Panc1 (cell line): ENCODE data around the gene LYRM1. TPM values are rescaled to one million over a fixed set of nuclear protein-coding genes. Genes with fewer than 3 reads are reported as not detected.

Source experiments
- ATAC-seq: fragments of 200-7000 bp; cut with Tn5 transposase; 2 replicates; pipeline ENCODE4 v1.9.1; 2020; ENCODE audit warnings: mild to moderate bottlenecking, moderate library complexity
- BruUV-seq: library from RNA; stranded (reverse); fragments of 400-500 nt; replicated peaks from 2 replicates; lab custom pipeline; 2021; lab: Mats Ljungman, UMichigan
- CTCF ChIA-PET: fragments of 300-600 bp; sonication (Branson Sonifier 250); formaldehyde crosslinking; loops from one replicate; lab custom pipeline; 2022; ENCODE audit warnings: antibody characterized with exemption; lab: Charles Lee
- POLR2A ChIA-PET: fragments of 300-600 bp; sonication (Branson Sonifier 250); formaldehyde crosslinking; loops from one replicate; lab custom pipeline; 2022; ENCODE audit warnings: antibody characterized with exemption; lab: Charles Lee
- DNase-seq: peaks from one replicate; pipeline ENCODE4 v3.0.0-alpha.2; 2010; ENCODE audit warnings: low read depth, low spot score
- H3K27ac ChIP-seq: 2 replicates; pipeline ENCODE4 v1.5.1; 2011; ENCODE audit warnings: mild to moderate bottlenecking, low read length, inconsistent platforms
- H3K27me3 ChIP-seq: fragments of 200-500 bp; sonication (Bioruptor generic); 2 replicates; pipeline ENCODE4 v1.6.0; 2014; ENCODE audit warnings: low read length, inconsistent platforms; ENCODE audit not compliant: control insufficient read depth, insufficient read depth
- H3K36me3 ChIP-seq: fragments of 200-500 bp; sonication (Bioruptor generic); 2 replicates; pipeline ENCODE4 v1.5.1; 2014; ENCODE audit warnings: inconsistent platforms, mild to moderate bottlenecking, low read length, moderate library complexity; ENCODE audit not compliant: control insufficient read depth, insufficient read depth
- H3K4me1 ChIP-seq: 2 replicates; pipeline ENCODE4 v1.5.1; 2011; ENCODE audit warnings: inconsistent platforms, mild to moderate bottlenecking, low read length, moderate library complexity; ENCODE audit not compliant: control insufficient read depth, insufficient read depth
- H3K4me3 ChIP-seq, 2 experiments: 2 replicates each; pipeline ENCODE4 v1.5.1; 2011 to 2012; ENCODE audit warnings: low read depth in 2 of 2, low read length in 2 of 2, mild to moderate bottlenecking in 2 of 2, inconsistent platforms in 1 of 2, moderate library complexity in 1 of 2
- H3K9me3 ChIP-seq: fragments of 200-500 bp; sonication (Bioruptor generic); 2 replicates; pipeline ENCODE4 v1.5.1; 2014; ENCODE audit warnings: low read depth, mild to moderate bottlenecking, inconsistent platforms, low read length, moderate library complexity; ENCODE audit not compliant: control insufficient read depth, insufficient read depth
- CTCF ChIP-seq: fragments of 450-650 bp; IDR thresholded peaks from 2 replicates; pipeline ENCODE4 v1.5.1; 2017; ENCODE audit warnings: mild to moderate bottlenecking
- POLR2AphosphoS5 ChIP-seq: IDR thresholded peaks from 2 replicates; pipeline ENCODE4 v1.6.1; 2012; ENCODE audit warnings: mild to moderate bottlenecking, low read depth, low read length, moderate library complexity
- REST ChIP-seq, 2 experiments: IDR thresholded peaks; 2 replicates each; pipeline ENCODE4 v1.6.1; 2011 to 2012; ENCODE audit warnings: low read depth in 2 of 2, control low read depth in 1 of 2, low read length in 1 of 2, mild to moderate bottlenecking in 1 of 2, moderate library complexity in 1 of 2; ENCODE audit not compliant: insufficient read depth in 1 of 2
- SIN3A ChIP-seq: IDR thresholded peaks from 2 replicates; pipeline ENCODE4 v1.6.1; 2012; ENCODE audit warnings: low read depth, mild to moderate bottlenecking, low read length, moderate library complexity, borderline replicate concordance; ENCODE audit not compliant: insufficient read depth
- TCF7L2 ChIP-seq: IDR thresholded peaks from 2 replicates; pipeline ENCODE4 v1.6.1; 2011; ENCODE audit warnings: mild to moderate bottlenecking, low read depth, low read length, inconsistent platforms
- in situ Hi-C: cut with HindIII; loops from 2 replicates; pipeline ENCODE4 v1.10.0; 2016; ENCODE audit warnings: low sequenced_read_pairs, low pct_unique_long_range_greater_than_20kb
- intact Hi-C: fragments of 100-400 bp; cut with micrococcal nuclease; formaldehyde crosslinking; loops from one replicate; pipeline ENCODE4 v1.10.0; 2022; ENCODE audit not compliant: unreplicated experiment
- total RNA-seq: library from RNA; stranded (reverse); gene quantifications from one replicate; pipeline ENCODE4 v1.2.1, GENCODE V29; 2021; ENCODE audit not compliant: unreplicated experiment

The LYRM1 gene
- total RNA-seq, 1 experiment from 2014 or later, result 30.7 TPM

GRCh38 chr16:20851601-20852000, 49.0 kb upstream of the LYRM1 start:
- H3K36me3 ChIP-seq, result peaks cover 4% of the 10 kb centered on the region
- POLR2A ChIA-PET, result no interaction called here
- H3K27me3 ChIP-seq, result no peaks in the 10 kb centered on the region
- CTCF ChIA-PET, result interaction anchor here (1.9 kb wide), 1 partner anchor 250 kb away, joined by 6 read pairs; no protein-coding TSS in a partner anchor
- DNase-seq (no peak), ATAC-seq (peak; percentile 54)
- intact Hi-C loops, result loop anchor here (2.0 kb wide), 1 partner anchor 233 kb away; no protein-coding TSS in a partner anchor
- BruUV-seq, result no TSS peak
- H3K9me3 ChIP-seq, result no peaks in the 10 kb centered on the region
- H3K4me3 ChIP-seq, result no peak overlapping the region
- in situ Hi-C loops, result no loop called here
- TF ChIP-seq REST (IDR thresholded peaks at IDR 0.05; ENCODE audit: insufficient read depth in 1 of 2, low read depth in 2 of 2, low read length in 1 of 2) (no peak), POLR2AphosphoS5 (peak; percentile 33; the same call in 1 of the 2 replicates), CTCF (no peak), SIN3A (no peak), TCF7L2 (no peak)
- H3K27ac ChIP-seq, result peak overlapping the region; percentile 64
- H3K4me1 ChIP-seq, result peaks cover 23% of the 10 kb centered on the region

- Histone ChIP-seq H3K27ac (no peak overlapping the region), H3K4me1 (peaks cover 23% of the 10 kb centered on the region), H3K36me3 (peaks cover 4% of the 10 kb centered on the region), H3K27me3 (no peaks in the 10 kb centered on the region), H3K4me3 (no peak overlapping the region), H3K9me3 (no peaks in the 10 kb centered on the region)
- CTCF ChIA-PET, result no interaction called here
- intact Hi-C loops (no loop called here), in situ Hi-C loops (no loop called here)
- no peak for DNase-seq
- no TSS peak for BruUV-seq
- TF ChIP-seq REST (IDR thresholded peaks at IDR 0.05; ENCODE audit: insufficient read depth in 1 of 2, low read depth in 2 of 2, low read length in 1 of 2), result no peak
- no peak for TF ChIP-seq CTCF
- TF ChIP-seq SIN3A, result no peak
- no peak for TF ChIP-seq TCF7L2
- no peak for TF ChIP-seq POLR2AphosphoS5
- no peak for ATAC-seq
- POLR2A ChIA-PET, result interaction anchor here (0.6 kb wide), 1 partner anchor 316 kb away, joined by 4 read pairs; no protein-coding TSS in a partner anchor
Measured at GRCh38 chr16:20853143-20853542, 47.4 kb upstream of the LYRM1 start.
